Panc1 (cell line): ENCODE measurements around the gene SLC10A1.

Source experiments
- POLR2AphosphoS5 ChIP-seq: IDR thresholded peaks from 2 replicates; pipeline ENCODE4 v1.6.1; 2012; ENCODE audit warnings: mild to moderate bottlenecking, low read depth, low read length, moderate library complexity
- TF ChIP-seq, protein P1 (sequence below): fragments of 450-650 bp; IDR thresholded peaks from 2 replicates; pipeline ENCODE4 v1.5.1; 2017; ENCODE audit warnings: mild to moderate bottlenecking

DNA sequence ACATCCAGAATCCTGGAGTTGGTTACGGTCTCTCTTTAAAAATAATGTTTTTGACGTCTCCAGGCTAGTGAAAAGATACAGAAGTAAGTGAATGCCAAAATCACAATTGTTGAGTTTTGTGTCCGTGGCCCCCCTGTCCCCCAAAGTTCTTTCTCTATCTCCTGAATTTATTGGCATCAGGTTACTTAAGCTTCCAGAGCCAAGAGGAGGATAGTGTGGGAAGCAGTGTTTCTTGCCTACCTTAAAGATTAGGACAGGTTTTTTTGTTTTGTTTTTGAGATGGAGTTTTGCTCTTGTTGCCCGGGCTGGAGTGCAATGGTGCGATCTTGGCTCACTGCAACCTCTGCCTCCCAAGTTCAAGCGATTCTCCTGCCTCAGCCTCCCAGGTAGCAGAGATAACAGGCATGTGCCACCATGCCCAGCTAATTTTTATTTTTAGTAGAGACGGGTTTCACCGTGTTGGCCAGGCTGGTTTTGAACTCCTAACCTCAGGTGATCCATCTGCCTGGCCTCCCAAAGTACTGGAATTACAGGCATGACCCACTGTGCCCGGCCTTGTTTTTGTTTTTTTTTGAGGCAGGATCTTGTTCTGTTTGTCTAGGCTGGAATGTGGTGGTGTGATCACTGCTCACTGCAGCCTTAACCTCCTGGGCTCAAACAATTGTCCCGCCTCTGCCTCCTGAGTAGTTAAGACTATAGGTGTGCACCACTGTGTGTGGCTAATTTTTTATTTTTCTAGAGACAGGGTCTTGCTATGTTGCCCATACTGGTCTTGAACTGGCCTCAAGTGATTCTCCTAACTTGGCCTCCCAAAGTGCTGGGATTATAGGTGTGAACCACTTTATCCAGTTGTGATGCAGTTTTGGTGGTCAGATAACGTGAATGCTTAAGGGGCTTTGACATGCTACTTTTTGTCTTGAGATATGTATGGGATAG is 24.7 kb downstream of the SLC10A1 start:
- TF ChIP-seq POLR2AphosphoS5: no peak
- TF ChIP-seq, protein P1, sequence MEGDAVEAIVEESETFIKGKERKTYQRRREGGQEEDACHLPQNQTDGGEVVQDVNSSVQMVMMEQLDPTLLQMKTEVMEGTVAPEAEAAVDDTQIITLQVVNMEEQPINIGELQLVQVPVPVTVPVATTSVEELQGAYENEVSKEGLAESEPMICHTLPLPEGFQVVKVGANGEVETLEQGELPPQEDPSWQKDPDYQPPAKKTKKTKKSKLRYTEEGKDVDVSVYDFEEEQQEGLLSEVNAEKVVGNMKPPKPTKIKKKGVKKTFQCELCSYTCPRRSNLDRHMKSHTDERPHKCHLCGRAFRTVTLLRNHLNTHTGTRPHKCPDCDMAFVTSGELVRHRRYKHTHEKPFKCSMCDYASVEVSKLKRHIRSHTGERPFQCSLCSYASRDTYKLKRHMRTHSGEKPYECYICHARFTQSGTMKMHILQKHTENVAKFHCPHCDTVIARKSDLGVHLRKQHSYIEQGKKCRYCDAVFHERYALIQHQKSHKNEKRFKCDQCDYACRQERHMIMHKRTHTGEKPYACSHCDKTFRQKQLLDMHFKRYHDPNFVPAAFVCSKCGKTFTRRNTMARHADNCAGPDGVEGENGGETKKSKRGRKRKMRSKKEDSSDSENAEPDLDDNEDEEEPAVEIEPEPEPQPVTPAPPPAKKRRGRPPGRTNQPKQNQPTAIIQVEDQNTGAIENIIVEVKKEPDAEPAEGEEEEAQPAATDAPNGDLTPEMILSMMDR: no peak
